ENCODE measurements around the gene CHD2. TPM values are rescaled to one million over a fixed set of nuclear protein-coding genes. Genes with fewer than 3 reads are reported as not detected.

CHD2 gene
- total RNA-seq, 4 donors from 2014 or later, result 109 to 370 (median 161) TPM

- Histone ChIP-seq H3K4me1 (no peaks in the 10 kb centered on the region), H3K27me3 (no peaks in the 10 kb centered on the region), H3K27ac (peak overlapping the region in 1 of 4 donors; percentile 1), H3K4me3 (no peak overlapping the region), H3K9me3 (no peaks in the 10 kb centered on the region), H3K36me3 (peaks cover 0 to 8% (median 0%) of the 10 kb centered on the region in 3 donors)
- no peak for DNase-seq
- TF ChIP-seq CTCF (IDR thresholded peaks at IDR 0.05) (no peak), POLR2A (IDR thresholded peaks at IDR 0.05) (no peak)
Observed at GRCh38 chr15:93049233-93049632, 149.1 kb downstream of the CHD2 start.

- TF ChIP-seq CTCF (IDR thresholded peaks at IDR 0.05) (no peak), POLR2A (IDR thresholded peaks at IDR 0.05) (no peak)
- Histone ChIP-seq H3K4me3 (no peak overlapping the region), H3K27ac (no peak overlapping the region)
Observed at GRCh38 chr15:93049914-93050578, 149.9 kb downstream of the CHD2 start.

GRCh38 chr15:93050648-93051047, 150.5 kb downstream of the CHD2 start:
- no peaks in the 10 kb centered on the region for H3K27me3 ChIP-seq
- H3K36me3 ChIP-seq, result peaks cover 0 to 8% (median 0%) of the 10 kb centered on the region in 3 donors
- H3K4me3 ChIP-seq, result no peak overlapping the region
- H3K27ac ChIP-seq, result no peak overlapping the region
- DNase-seq, result no peak
- no peak for TF ChIP-seq POLR2A (IDR thresholded peaks at IDR 0.05)
- TF ChIP-seq CTCF (IDR thresholded peaks at IDR 0.05), result no peak
- no peaks in the 10 kb centered on the region for H3K4me1 ChIP-seq
- H3K9me3 ChIP-seq, result no peaks in the 10 kb centered on the region

More at GRCh38 chr15:93049914-93050578, 149.9 kb downstream of the CHD2 start:
- H3K4me1 ChIP-seq, result no peaks in the 10 kb centered on the region
- peaks cover 0 to 8% (median 0%) of the 10 kb centered on the region in 3 donors for H3K36me3 ChIP-seq
- no peaks in the 10 kb centered on the region for H3K9me3 ChIP-seq
- no peak for DNase-seq
- no peaks in the 10 kb centered on the region for H3K27me3 ChIP-seq

- Histone ChIP-seq H3K9me3 (no peaks in the 10 kb centered on the region), H3K4me3 (no peak overlapping the region), H3K27ac (no peak overlapping the region), H3K4me1 (no peaks in the 10 kb centered on the region), H3K36me3 (peaks cover 0 to 6% (median 0%) of the 10 kb centered on the region in 3 donors), H3K27me3 (no peaks in the 10 kb centered on the region)
- TF ChIP-seq POLR2A (IDR thresholded peaks at IDR 0.05), result no peak
- no peak for TF ChIP-seq CTCF (IDR thresholded peaks at IDR 0.05)
- DNase-seq, result no peak
Observed at GRCh38 chr15:93051236-93052089, 151.3 kb downstream of the CHD2 start.

GRCh38 chr15:93052090-93052879, 152.2 kb downstream of the CHD2 start:
- TF ChIP-seq POLR2A (IDR thresholded peaks at IDR 0.05) (no peak), CTCF (IDR thresholded peaks at IDR 0.05) (no peak)
- no peak overlapping the region for H3K27ac ChIP-seq
- H3K36me3 ChIP-seq, result no peaks in the 10 kb centered on the region
- no peak overlapping the region for H3K4me3 ChIP-seq
- no peaks in the 10 kb centered on the region for H3K27me3 ChIP-seq
- H3K4me1 ChIP-seq, result no peaks in the 10 kb centered on the region
- DNase-seq, result no peak
- H3K9me3 ChIP-seq, result no peaks in the 10 kb centered on the region
